VCaP (cell line): ENCODE results near the gene MIA2.
"Not testable (repeated sequence)": the region's sequence is repeated elsewhere in the genome, so short reads cannot be mapped to it uniquely, and the experiment has no call there.

Experiments used
- H3K27ac ChIP-seq: fragments of 450-650 bp; 2 replicates; pipeline ENCODE4 v1.5.1; 2017
- CTCF ChIP-seq: fragments of 450-650 bp; conservative IDR thresholded peaks from 2 replicates; pipeline ENCODE4 v1.5.1; 2017; ENCODE audit warnings: mild to moderate bottlenecking, moderate library complexity

The MIA2 gene

GRCh38 chr14:39342768-39343167 is 109.1 kb downstream of the MIA2 start:
- TF ChIP-seq CTCF, result no peak
- H3K27ac ChIP-seq, result no peak overlapping the region

- TF ChIP-seq CTCF, result no peak
- H3K27ac ChIP-seq, result no peak overlapping the region
Observed at GRCh38 chr14:39343614-39344013, 109.9 kb downstream of the MIA2 start.

- no peak for TF ChIP-seq CTCF
- no peak overlapping the region for H3K27ac ChIP-seq
Observed at GRCh38 chr14:39350866-39351265, 117.2 kb downstream of the MIA2 start.

GRCh38 chr14:39351708-39352107 is 118.0 kb downstream of the MIA2 start:
- H3K27ac ChIP-seq, result no peak overlapping the region
- TF ChIP-seq CTCF, result no peak

GRCh38 chr14:39359069-39359468 is 125.4 kb downstream of the MIA2 start:
- H3K27ac ChIP-seq, result not testable (repeated sequence)

- no peak for TF ChIP-seq CTCF
Observed at GRCh38 chr14:39360316-39360715, 126.6 kb downstream of the MIA2 start.

GRCh38 chr14:39361556-39361955 is 127.8 kb downstream of the MIA2 start:
- not testable (repeated sequence) for H3K27ac ChIP-seq

More at GRCh38 chr14:39360316-39360715, 126.6 kb downstream of the MIA2 start:
- H3K27ac ChIP-seq, result no peak overlapping the region

GRCh38 chr14:39364509-39364908 is 130.8 kb downstream of the MIA2 start:
- TF ChIP-seq CTCF, result no peak

GRCh38 chr14:39365354-39365753 is 131.6 kb downstream of the MIA2 start:
- TF ChIP-seq CTCF, result no peak
- no peak overlapping the region for H3K27ac ChIP-seq

More at GRCh38 chr14:39364509-39364908, 130.8 kb downstream of the MIA2 start:
- no peak overlapping the region for H3K27ac ChIP-seq
